Heart right ventricle (tissue), 16 donors: ENCODE results near the gene CEP72. TPM values are rescaled to one million over a fixed set of nuclear protein-coding genes. Genes with fewer than 3 reads are reported as not detected.

Experiments
- ATAC-seq, 8 donors: fragments of 200-7000 bp; cut with Tn5 transposase; one replicate each; pipeline ENCODE4 v1.9.1; 2020; ENCODE audit warnings: mild to moderate bottlenecking in 8 of 8, moderate library complexity in 8 of 8, moderate number of reproducible peaks in 1 of 8
- DNase-seq, 2 donors: peaks; one replicate each; pipeline ENCODE4 v3.0.0-alpha.2; 2020
- H3K27ac ChIP-seq, 10 donors: fragments of 200-600 bp; sonication (generic) in 2 of 10; one replicate each; pipeline versions ENCODE4 v1.5.0 to v1.8.0; 2020 to 2022; ENCODE audit warnings: mild to moderate bottlenecking in 3 of 10
- H3K27me3 ChIP-seq, 7 donors: fragments of 200-600 bp; one replicate each; pipeline ENCODE4 v1.8.0; 2021 to 2022; ENCODE audit warnings: mild to moderate bottlenecking in 2 of 7
- H3K36me3 ChIP-seq, 9 donors: fragments of 200-600 bp; sonication (generic) in 1 of 9; one replicate each; pipeline versions ENCODE4 v1.5.0 to v1.8.0; 2020 to 2022; ENCODE audit warnings: mild to moderate bottlenecking in 2 of 9
- H3K4me1 ChIP-seq, 9 donors: fragments of 200-600 bp; sonication (generic) in 1 of 9; one replicate each; pipeline versions ENCODE4 v1.5.0 to v1.8.0; 2020 to 2022; ENCODE audit warnings: mild to moderate bottlenecking in 4 of 9
- H3K4me3 ChIP-seq, 10 donors: fragments of 200-600 bp; sonication (generic) in 2 of 10; one replicate each; pipeline versions ENCODE4 v1.5.0 to v1.8.0; 2020 to 2022; ENCODE audit warnings: mild to moderate bottlenecking in 7 of 10, moderate library complexity in 2 of 10
- H3K9me3 ChIP-seq, 11 donors: fragments of 200-600 bp in 10 of 11; sonication (generic) in 2 of 11; one replicate each; pipeline versions ENCODE4 v1.5.0 to v1.8.0; 2013 to 2022; ENCODE audit warnings: mild to moderate bottlenecking in 2 of 11, control low read depth in 1 of 11, moderate library complexity in 1 of 11
- WGBS, 2 donors: extraction: QIAGEN DNeasy Blood & Tissue Kit; methylation state at CpG; one replicate each; pipeline ENCODE4 v1.1.7; 2013; ENCODE audit warnings: inconsistent platforms in 1 of 2; 5-methylcytosine and 5-hydroxymethylcytosine counted together
- intact Hi-C, 10 donors: fragments of 100-400 bp; cut with DNase I; formaldehyde crosslinking; loops; one replicate each; pipeline versions ENCODE4 v1.11.1 to v1.14.2; 2022
- polyA plus RNA-seq, 2 donors: library from polyadenylated mRNA; stranded (reverse); fragments of 200-250 nt; gene quantifications; one replicate each; pipeline ENCODE4 v1.2.3, GENCODE V29; 2013
- total RNA-seq, 10 donors: library from RNA; stranded (reverse); fragmentation: NEBNext Ultra II Directional in 3 of 10; extraction: Animal tissue kit (Norgen Biotek cat#: 25700) in 3 of 10; gene quantifications; one replicate each; pipeline versions ENCODE4 v1.2.1 to v1.2.4, GENCODE V29; 2021 to 2023
- TF ChIP-seq, protein P1 (sequence below), 9 donors: fragments of 200-600 bp; sonication (generic) in 2 of 9; IDR thresholded peaks; one replicate each; pipeline versions ENCODE4 v1.5.0 to v1.8.0; 2021 to 2022; ENCODE audit warnings: antibody characterized with exemption in 9 of 9, mild to moderate bottlenecking in 5 of 9, moderate library complexity in 1 of 9
- donor health status: Arrhythmogenic right ventricular cardiomyopathy.
- donor health status: ischemic (EF 13 %, LVEDD 7.1; RV severe dilation, severe dysfunction).
- donor health status: healthy with polysubstance abuse.
- donor health status: DM: no; HTN: yes; CAD: no.
- donor health status: DM: no; HTN: no; CAD: no.
- donor health status: ischemic (EF 25% LVEDD 6.9; RV normal size, moderate dysfunction).
- donor health status: ischemic (EF 25% LVEDD 5.7; RV mildly dilated, moderate dysfunction).
- donor health status: healthy.
- donor health status: DM: yes; HTN: yes; CAD: no.
- donor health status: Ischemic cardiomyopathy.
- donor health status: ischemic (EF 35%, LVEDD 5.7; RV mildly dilated, moderate dysfunction).
- donor health status: nonischemic (EF 11% LVEDD 7.7; RV severe dilation, severe dysfunction).
- donor health status: DM: yes; HTN: yes; CAD: no.
- donor health status: PGD.
- donor health status: ischemic (EF 29% LVEDD 5.4; RV normal size, mild dysfunction).
- donor health status: nonischemic (EF 23%, LVEDD 6.1; RV moderate dilation, normal function).

Gene CEP72
- total and polyA plus RNA-seq, 12 donors, result 0.66 to 2.4 (median 1.4) TPM

DNA sequence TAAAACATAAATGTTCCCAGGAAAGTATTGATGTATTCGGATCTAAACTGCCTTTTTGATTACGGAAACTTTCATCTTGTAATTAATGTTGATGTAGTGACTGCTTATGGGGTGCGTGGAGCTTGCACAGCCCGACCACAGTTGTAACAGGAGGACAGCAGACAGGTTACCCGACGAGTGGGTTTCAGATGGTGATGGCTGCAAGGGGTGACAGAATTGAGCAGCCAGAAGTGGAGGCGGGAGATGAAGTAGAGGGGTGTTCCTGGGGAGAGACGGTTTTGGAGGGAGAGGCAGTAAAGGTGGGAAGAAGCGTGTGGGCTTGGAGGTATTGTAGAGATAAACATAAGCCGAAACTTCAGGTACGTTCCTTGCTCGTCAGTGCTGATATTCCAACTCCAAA is 5.8 kb downstream of the CEP72 start:
- H3K36me3 ChIP-seq, result peaks cover 0 to 35% (median 6%) of the 10 kb centered on the region in 9 donors
- TF ChIP-seq, protein P1, sequence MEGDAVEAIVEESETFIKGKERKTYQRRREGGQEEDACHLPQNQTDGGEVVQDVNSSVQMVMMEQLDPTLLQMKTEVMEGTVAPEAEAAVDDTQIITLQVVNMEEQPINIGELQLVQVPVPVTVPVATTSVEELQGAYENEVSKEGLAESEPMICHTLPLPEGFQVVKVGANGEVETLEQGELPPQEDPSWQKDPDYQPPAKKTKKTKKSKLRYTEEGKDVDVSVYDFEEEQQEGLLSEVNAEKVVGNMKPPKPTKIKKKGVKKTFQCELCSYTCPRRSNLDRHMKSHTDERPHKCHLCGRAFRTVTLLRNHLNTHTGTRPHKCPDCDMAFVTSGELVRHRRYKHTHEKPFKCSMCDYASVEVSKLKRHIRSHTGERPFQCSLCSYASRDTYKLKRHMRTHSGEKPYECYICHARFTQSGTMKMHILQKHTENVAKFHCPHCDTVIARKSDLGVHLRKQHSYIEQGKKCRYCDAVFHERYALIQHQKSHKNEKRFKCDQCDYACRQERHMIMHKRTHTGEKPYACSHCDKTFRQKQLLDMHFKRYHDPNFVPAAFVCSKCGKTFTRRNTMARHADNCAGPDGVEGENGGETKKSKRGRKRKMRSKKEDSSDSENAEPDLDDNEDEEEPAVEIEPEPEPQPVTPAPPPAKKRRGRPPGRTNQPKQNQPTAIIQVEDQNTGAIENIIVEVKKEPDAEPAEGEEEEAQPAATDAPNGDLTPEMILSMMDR (IDR thresholded peaks at IDR 0.05), result no peak
- H3K4me3 ChIP-seq, result no peak overlapping the region
- ATAC-seq, result no peak
- peaks cover 0 to 16% (median 3%) of the 10 kb centered on the region in 9 donors for H3K4me1 ChIP-seq
- intact Hi-C loops, result loop anchor here in 1 of 10 donors (10.0 kb wide), 1 partner anchor 173 kb away; the partner anchor contains the start of gene EXOC3
- no peaks in the 10 kb centered on the region for H3K27me3 ChIP-seq
- H3K9me3 ChIP-seq, result peaks cover 0 to 8% (median 0%) of the 10 kb centered on the region in 11 donors
- no peak for DNase-seq
- H3K27ac ChIP-seq, result no peak overlapping the region
- WGBS, 2 donors, result 95 to 96% methylated on average over 12 of the region's 12 CpGs

DNA sequence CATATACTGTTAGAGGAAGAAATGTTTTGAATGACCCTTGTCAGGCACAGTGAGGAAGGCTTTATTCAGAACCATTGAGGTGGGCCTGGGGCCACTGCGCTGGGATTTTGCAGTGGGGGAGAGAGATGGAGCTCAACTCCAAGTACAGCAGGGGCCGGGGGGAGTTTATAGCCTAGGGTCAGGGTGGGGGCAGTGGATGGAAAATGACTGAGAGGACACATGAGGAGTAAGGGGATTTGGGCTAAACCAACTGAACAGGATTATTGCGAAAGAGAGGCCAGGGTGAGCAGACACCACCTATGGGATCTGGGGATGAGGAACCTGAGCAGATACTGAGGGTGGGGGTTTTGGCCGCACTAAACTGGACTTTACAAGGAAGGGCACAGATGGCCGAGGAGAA is 6.3 kb downstream of the CEP72 start:
- Histone ChIP-seq H3K4me3 (no peak overlapping the region), H3K27me3 (no peaks in the 10 kb centered on the region), H3K9me3 (peaks cover 0 to 8% (median 0%) of the 10 kb centered on the region in 11 donors), H3K36me3 (peaks cover 0 to 35% (median 6%) of the 10 kb centered on the region in 9 donors), H3K4me1 (peaks cover 0 to 12% (median 0%) of the 10 kb centered on the region in 9 donors), H3K27ac (no peak overlapping the region)
- TF ChIP-seq, protein P1 (IDR thresholded peaks at IDR 0.05), result no peak
- 97% methylated on average over 5 of the region's 5 CpGs for WGBS, 2 donors
- ATAC-seq, result no peak
- intact Hi-C loops, result loop anchor here in 1 of 10 donors (10.0 kb wide), 1 partner anchor 174 kb away; the partner anchor contains the start of gene EXOC3
- DNase-seq, result no peak

DNA sequence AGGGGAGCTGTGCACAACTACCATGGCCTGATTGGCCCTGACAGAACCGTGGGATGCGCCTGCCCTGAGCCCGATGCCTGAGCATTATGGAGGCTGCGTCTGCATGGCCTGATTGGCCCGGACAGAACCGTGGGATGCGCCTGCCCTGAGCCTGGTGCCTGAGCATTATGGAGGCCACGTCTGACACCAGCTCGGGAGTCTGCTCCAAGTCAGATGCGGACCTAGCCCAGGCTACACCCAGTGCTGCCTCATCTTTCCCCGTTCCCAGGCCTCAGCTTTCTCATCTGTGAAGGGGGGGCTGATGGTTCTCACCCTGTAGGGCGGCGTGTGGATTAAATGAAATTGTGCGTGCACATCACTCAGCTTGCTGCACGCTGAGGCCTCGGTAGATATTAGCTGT is 7.3 kb downstream of the CEP72 start:
- H3K9me3 ChIP-seq, result peaks cover 0 to 8% (median 0%) of the 10 kb centered on the region in 11 donors
- WGBS, 2 donors, result 93 to 95% methylated on average over 16 of the region's 16 CpGs
- no peak for DNase-seq
- H3K36me3 ChIP-seq, result peaks cover 0 to 37% (median 6%) of the 10 kb centered on the region in 9 donors
- intact Hi-C loops, result loop anchor here in 1 of 10 donors (10.0 kb wide), 1 partner anchor 175 kb away; the partner anchor contains the start of gene EXOC3
- TF ChIP-seq, protein P1 (IDR thresholded peaks at IDR 0.05), result no peak
- no peak overlapping the region for H3K27ac ChIP-seq
- H3K4me1 ChIP-seq, result peaks cover 0 to 3% (median 0%) of the 10 kb centered on the region in 9 donors
- ATAC-seq, result no peak
- H3K27me3 ChIP-seq, result no peaks in the 10 kb centered on the region
- no peak overlapping the region for H3K4me3 ChIP-seq

DNA sequence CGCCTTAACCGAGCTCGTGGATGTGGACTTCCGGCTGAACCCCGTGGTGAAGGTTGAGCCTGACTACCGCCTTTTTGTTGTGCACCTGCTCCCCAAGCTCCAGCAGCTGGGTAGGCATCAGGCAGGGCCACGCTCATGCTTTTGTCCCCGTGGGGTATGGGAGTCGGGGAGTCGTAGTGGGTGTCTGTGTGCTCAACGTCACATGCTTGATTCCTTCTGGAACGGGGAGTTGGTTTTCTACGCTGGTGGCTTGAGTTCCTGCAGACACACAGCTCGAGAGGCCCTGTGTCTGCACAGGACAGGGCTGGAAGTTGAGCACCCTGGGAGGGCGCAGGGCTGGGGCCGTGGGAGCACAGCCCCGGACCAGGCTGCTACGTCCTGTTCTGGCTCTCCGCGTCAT is 8.0 kb downstream of the CEP72 start:
- no peaks in the 10 kb centered on the region for H3K27me3 ChIP-seq
- H3K9me3 ChIP-seq, result peaks cover 0 to 6% (median 0%) of the 10 kb centered on the region in 11 donors
- no peak for ATAC-seq
- 96% methylated on average over 20 of the region's 20 CpGs for WGBS, 2 donors
- no peak overlapping the region for H3K4me3 ChIP-seq
- no peak for DNase-seq
- no peak overlapping the region for H3K27ac ChIP-seq
- H3K4me1 ChIP-seq, result no peaks in the 10 kb centered on the region
- H3K36me3 ChIP-seq, result peaks cover 0 to 43% (median 6%) of the 10 kb centered on the region in 9 donors
- TF ChIP-seq, protein P1 (IDR thresholded peaks at IDR 0.05), result no peak
- intact Hi-C loops, result no loop called here
